NCI-H345 treated with DMSO at 0.1 percent for 48 hours (cell line): ENCODE measurements around the gene HARBI1.
A peak's percentile ranks its signal among the peaks of the same experiment; 100 is the strongest.
"Not testable (repeated sequence)": the region's sequence is repeated elsewhere in the genome, so short reads cannot be mapped to it uniquely, and the experiment has no call there.

Experiments used
- DNase-seq: peaks from one replicate; lab custom pipeline; 2025; ENCODE audit not compliant: unreplicated experiment; lab: John Stamatoyannopoulos, UW

HARBI1 gene

DNA sequence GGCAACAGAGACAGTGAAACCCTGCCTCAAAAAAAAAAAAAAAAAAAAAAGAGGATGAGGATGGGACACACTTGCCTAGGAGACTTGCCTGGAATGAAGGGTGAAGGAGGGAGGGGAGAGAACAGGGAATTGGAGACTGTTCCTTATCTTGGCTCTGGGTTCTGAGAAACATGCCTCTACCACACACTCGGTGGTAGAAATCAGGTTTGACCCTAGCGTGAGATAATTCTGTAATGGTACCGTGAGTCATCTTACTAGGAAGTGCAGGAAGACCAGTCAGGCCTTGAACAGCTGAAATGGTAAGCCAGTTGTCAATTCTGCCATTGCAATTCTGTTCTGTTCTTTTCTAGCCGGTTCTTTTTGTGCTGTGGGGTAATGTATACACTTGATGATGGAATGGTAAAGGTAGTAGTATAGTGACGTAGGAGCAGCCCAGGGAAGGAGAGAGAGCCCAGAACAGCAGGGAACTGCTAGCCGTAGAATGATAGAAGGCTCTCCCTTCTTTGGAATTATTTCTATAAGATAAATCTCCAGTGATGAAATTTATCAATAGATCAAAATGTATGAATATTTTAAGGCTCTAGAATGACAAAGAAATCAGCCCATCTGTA lies 19.3 kb downstream of the HARBI1 start:
- no peak for DNase-seq

DNA sequence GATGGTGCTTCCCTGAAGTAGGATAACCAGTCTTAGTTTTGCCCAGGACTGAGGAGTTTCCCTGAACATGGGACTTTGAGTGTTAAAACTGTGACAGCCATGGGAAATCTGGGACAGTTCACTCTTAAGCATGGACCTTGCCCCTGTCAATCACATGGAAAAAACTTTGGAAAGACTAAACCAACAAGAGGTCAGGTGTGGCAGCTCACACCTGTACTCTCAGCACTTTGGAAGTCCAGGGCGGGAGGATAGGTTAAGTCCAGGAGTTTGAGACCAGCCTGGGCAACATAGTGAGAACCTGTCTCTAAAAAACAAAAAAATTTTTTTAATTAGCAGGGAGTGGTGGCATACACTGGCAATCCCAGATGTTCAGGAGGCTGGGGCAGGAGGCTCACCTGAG lies 19.9 kb downstream of the HARBI1 start:
- no peak for DNase-seq

DNA sequence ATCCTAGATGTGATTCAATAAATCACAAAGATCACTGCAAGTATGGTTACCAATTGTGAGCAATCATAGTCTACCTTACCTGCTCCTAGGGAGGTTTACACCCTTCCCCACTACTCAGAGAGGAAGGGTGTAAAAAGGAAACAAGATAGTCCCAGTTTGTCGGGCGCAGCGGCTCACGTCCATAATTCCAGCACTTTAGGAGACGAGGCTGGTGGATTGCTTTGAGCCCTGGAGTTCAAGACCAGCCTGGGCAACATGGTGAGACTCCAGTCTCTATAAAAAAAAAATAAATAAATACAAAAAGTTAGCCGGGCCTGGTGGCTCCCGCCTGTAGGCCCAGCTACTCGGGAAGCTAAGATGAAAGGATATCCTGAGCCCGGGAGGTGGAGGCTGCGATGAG lies 22.2 kb downstream of the HARBI1 start:
- DNase-seq = no peak

DNA sequence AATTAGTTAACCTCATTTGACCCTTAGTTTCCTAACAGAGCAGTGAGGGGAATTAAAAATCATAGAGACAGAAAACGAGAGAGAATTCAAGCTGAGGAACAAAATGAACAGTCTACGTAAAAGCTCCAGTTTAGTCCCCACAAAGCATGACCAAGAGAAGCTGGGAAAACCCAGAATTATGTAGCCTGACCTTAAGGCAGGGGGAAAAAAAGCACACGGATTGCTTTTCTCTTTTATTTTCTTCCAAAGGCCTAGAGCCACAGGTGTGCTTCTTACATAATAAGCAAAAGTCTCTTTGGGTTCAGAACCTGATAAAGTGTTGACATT lies 22.7 kb downstream of the HARBI1 start:
- DNase-seq = no peak

DNA sequence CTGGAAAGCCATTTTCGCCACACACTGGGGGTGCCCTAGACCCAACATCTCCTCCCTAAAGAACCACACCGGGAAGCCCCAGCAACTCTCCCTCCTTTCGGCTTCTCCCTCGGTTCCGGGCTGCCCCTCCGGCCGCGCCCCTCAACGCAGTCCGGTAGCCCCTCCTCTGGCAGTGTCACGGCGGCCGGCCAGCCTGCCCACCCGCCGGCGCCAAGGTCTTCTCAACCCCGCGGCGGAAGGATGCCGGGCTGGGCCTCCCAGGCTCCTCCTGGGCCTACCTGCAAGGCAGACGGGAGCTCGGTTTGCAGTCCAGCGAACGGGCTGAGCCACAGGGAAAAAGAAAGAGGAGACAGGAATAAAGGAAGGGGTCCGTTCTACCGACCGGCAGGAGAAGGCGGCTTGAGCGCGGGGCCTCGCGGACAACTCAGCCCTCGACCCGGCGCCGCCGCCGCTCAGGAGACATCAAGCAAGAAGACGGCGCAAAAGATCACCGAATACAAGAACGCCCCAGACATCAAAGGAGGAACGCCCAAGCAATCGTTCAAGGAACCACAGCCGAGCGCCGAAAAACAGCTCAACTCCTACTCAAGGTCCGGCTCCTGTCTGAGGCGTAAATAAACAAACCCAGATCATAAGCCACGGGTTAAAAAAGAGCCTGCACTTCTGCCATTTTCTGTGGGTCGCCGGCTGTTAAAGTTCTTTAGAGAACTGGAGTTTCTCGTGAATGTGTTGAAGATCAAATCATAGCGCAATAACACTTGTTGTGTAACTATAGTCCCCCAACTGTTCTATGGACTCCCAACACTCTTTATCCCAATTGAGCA lies 23.3 kb downstream of the HARBI1 start, which contains the start of gene AMBRA1:
TSS of gene AMBRA1 (minus strand) at position 474 of the 824 bp plus-strand sequence. CDS start 45,643 bp downstream, outside the sequence.
- peak; percentile 69 for DNase-seq

DNA sequence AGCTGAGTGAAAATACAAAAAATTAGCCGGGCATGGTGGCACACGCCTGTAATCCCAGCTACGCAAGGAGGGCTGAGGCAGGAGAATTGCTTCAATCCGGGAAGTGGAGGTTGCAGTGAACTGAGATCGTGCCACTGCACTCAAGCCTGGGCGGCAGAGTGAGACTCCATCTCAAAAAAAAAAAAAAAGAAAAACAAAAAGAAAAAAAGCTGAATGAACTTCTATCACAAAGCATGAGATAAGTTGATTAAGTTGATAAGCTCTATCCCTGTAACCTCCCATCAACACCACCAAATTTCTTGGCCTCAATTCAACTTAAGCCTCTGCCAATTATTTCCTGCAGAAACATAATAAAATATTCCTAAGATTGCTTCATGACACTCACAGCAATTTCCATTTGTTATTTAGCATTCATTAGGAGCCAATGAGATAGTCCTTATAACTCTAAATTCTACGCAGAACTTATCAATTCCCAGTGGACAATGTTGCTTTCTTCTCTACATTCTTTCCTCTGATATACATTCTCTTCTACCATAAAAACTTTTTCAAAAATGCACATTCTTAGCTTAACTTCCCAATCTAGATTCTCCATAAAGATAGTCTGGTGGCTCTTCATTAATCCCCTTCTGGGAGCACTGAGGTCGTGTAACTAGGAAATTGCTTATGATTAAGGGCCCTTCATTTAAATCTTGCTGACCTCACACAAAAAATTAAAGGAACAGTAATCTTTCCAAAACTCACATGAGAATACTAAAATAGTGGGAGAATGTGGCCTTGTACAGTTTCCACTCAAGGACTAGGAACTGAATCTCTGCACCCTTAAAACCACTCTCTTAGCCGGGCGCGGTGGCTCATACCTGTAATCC lies 26.1 kb downstream of the HARBI1 start:
- DNase-seq = no peak

DNA sequence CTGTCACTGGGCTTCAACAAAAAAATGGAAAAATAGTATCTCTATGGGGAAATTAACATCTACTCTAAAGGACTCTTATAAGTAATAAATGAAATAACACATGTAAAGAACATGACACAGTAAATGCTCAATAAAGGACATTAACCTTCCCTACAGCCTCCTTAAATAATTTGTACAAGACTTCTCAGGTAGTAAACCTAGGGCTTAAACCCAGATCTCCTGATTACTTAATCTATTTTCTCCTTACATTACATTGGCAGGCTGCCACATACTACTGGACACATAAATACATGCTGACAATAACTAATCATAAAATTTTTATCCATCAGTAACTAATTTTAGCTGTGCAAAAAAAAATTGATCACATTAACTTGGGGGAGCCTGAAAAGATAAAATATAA lies 28.1 kb downstream of the HARBI1 start:
- no peak for DNase-seq

DNA sequence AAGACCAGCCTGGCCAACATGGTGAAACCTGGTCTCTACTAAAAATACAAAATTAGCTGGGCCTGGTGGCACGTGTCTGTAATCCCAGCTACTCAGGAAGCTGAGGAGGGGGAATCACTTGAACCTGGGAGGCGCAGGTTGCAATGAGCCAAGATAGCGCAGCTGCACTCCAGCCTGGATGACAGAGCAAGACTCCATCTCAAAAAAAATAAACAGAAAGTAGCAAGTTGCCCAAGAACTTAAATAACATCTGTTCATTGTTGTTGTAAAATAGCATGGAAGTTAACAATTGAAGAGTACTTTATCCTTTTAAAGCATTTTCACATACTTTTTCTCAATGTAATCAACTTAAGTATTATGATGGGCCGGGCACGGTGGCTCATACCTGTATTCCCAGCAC lies 28.9 kb downstream of the HARBI1 start:
- no peak for DNase-seq

DNA sequence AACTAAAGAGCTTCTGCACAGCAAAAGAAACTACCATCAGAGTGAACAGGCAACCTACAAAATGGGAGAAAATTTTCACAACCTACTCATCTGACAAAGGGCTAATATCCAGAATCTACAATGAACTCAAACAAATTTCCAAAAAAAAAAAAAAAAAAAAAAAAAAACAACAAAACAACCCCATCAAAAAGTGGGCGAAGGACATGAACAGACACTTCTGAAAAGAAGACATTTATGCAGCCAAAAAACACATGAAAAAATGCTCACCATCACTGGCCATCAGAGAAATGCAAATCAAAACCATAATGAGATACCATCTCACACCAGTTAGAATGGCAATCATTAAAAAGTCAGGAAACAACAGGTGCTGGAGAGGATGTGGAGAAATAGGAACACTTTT lies 33.5 kb downstream of the HARBI1 start:
- DNase-seq = not testable (repeated sequence)

DNA sequence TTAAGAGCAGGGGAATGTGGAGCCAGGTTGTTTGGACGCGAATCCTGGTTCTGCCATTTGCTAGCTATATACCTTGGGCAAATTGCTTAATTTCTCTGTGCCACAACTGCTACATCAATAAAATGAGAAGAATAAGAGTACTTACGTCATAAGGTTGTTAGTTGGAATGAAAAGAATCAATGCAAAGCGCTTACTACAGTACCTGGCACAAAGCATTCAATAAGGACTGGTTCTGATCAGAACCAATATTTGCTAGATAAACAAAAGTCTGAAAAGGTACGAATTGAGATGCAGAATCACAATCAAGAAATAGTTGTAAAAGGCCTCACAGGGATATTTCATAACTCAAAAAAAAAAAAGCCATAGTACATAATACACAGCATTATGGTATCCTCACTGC lies 34.4 kb downstream of the HARBI1 start:
- no peak for DNase-seq

DNA sequence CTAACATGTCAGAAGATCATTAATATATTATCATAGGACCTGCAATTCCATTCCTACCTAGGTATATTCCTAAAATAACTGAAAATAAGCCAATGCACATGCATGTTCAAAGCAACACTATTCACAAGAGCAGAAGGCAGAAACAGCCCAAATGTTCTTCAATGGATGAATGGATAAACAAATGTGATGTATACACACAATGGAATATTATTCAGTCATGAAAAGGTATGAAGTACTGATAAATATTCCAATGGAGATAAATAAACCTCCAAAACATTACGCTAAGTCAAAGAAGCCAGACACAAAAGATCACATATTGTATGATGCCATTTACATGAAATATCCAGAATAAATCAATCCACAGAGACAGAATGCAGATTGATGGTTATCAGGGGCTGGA lies 40.0 kb downstream of the HARBI1 start:
- no peak for DNase-seq

DNA sequence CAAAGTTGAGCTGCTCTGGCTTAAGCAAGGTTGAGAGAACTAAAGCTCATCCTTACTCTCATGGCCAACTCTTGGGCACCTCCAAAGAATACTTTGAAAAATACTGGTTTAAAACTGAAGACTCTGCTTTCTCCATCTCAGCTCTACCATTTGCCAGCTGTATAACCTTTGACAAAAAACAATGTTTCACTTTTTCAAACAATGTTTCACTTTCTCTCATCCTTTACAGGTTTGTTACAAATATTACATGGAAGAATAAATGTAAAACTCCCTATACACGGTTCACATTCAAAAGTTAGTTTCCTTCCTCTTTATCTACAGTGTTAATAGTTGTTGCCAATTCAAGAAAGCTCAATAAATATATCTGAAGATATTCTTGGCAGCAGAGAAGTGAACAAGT lies 42.4 kb downstream of the HARBI1 start:
- DNase-seq = no peak

DNA sequence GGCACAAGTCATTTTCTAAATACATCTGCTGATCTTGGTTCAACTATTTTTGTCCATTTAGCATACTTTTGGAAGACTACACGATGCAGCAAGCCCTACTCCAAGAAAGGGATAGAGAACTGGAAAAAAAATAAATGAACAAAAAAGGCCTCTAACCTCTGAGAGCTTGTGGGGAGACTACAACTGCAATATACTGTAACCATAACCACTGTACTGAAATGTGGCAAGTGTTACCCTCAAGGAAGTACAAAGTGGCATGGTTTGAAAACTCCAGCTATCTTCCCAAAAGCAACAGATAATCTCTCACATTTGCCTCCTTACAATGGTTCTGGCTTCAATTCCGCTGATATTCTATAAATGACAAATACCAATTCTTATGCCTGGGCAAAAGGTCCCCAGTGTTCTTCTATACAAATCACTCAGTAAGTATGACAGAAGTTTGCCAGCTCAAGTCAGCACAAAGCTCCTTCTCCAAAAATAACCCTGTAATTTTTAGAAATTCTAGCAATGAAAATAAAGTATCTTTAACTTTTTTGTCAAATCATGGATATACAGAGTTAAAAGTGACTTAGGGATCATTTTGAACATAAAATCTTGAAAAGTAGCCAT lies 46.1 kb downstream of the HARBI1 start:
- DNase-seq = no peak

DNA sequence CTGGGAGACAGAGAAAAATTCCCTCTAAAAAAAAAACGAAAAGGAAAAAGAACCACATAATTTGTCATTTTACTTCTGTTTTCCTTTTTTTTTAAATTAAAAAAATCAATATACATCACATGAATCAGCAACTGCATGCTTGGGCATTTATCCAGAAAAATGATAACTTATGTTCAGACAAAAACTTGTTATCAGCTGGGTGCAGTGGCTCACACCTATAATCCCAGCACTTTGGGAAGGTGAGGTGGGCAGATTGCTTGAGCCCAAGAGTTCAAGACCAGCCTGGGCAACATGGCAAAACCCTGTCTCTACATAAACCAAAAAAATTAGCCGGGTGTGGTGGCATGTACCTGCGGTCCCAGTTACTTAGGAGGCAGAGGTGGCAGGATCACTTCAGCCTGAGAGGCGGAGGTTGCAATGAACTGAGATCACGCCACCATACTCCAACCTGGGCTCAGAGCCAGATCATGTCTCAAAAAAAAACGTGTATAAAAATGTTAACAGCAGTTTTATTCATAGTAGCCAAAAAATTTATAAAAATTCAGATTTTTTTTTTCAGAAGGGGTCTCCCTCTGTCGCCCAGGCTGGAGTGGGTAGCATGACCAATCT lies 51.7 kb downstream of the HARBI1 start:
- no peak for DNase-seq

DNA sequence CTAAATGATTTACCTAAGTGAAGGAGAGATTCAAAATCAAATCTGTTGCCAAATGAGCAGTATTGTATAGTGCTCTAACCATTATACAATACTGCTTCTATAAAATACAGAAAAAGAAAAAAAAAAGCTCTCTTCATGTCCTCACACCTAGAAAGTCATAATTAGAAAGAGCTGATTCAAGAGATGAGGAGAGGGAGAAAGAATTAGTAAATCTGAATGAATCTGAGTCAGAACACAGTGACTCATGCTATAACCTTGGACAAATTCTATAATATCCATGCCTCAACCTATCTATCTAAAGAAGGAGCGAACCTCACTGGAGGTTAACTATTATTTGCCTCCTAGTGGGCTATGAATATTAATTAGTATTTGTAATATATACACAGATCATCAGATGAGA lies 52.6 kb downstream of the HARBI1 start:
- no peak for DNase-seq

DNA sequence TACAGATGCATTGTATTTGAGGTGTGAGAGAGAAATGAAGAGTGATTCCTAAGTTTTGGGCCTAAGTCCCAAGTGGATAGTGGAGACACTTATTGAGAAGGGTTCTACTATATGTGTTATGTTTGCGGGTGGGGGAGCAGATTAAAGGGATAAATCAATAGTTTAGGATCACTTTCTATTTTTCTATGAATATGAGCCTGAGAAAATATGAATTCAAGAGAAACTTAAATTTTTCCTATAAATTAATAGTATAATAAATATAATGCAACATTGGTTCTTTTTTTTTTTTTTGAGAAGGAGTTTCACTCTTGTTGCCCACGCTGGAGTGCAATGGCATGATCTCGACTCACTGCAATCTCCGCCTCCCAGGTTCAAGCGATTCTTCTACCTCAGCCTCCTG lies 54.5 kb downstream of the HARBI1 start:
- DNase-seq = no peak

DNA sequence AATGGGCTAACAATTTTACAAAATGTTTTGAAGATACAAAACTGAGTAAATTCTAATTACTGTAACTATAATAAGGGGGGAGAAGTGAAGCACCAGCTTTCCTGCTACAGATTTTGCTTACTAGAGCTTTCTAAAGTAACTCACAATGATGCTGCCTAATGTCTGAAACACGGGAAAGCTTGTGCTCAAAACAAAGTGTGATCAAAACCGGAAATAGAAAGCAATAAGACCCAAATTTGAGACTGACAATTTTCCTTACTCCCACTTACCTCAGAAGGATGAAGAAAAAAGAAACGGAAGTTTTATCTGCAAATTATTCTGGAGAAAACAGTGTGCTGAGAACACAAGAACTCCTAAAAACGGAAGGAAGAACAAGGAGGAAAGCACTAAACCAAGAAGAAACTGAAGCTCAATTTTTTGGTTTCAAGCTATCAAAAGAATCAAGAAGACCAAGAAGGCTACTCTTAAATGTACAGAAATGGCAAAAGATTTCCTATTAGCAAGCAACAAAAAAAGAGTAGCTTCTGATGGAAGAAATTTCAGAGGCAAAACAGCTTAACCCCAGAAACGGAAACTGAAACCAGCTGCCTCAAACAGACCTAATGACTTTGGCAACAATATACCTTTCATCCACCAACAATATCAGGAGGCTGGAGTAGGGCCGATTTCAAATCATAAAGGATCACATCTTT lies 56.6 kb downstream of the HARBI1 start:
- no peak for DNase-seq

DNA sequence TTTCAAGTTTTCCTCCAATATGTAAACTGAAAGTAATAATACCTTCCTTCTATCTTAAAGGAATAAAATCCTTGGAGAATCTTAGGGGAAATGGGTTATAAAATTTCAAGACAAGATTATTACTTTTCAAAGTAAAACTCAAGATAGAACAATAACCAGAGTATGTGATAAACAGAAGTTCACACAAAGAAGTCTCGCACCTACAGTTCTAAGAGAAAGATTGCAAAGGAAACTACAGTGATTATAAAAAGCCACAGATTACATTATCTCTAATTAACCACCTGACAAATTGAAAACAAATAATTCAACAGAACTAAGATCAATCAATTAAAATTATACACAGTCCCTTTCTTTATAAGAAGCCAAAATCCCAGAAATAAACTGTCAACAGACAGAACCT lies 57.2 kb downstream of the HARBI1 start:
- no peak for DNase-seq

DNA sequence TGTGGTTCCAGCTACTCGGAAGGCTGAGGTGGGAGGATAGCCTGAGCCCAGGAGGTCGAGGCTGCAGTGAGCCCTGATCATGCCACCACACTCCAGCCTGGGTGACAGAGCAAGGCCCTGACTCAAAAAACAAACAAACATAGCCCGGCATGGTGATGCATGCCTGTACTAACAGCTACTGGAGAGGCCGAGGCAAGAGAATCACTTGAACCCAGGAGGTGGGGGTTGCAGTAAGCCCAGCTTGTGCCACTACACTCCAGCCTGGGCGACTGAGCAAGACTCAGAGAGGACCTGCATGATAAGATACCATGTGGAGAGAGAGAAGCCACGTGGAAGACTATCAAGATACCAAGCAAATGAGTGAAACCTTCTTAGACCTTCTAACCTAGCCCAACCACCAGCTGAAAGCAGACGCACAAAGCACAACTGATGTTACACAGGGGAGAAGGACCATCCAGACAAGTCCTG lies 59.3 kb downstream of the HARBI1 start:
- no peak for DNase-seq
